ENCODE measurements around the gene MAPK1IP1L. TPM values are rescaled to one million over a fixed set of nuclear protein-coding genes. Genes with fewer than 3 reads are reported as not detected.

Gene MAPK1IP1L
- total and polyA plus RNA-seq, 2 of the 13 experiments (the other 11 are each of a cell fraction or from before 2014, with no cell fraction given) = 27.8 to 68.4 TPM

- TF ChIP-seq ZBTB37 (CRISPR knock-in tag; IDR thresholded peaks at IDR 0.05) (peak; percentile 13; the same call in 1 of the 2 replicates), ZNF710 (CRISPR knock-in tag; IDR thresholded peaks at IDR 0.05; ENCODE audit: borderline replicate concordance) (peak; percentile 65; the same call in 1 of the 2 replicates), ZFP37 (CRISPR knock-in tag; IDR thresholded peaks at IDR 0.05; ENCODE audit: borderline replicate concordance) (peak; percentile 81; the same call in 1 of the 2 replicates), SALL1 (CRISPR knock-in tag; IDR thresholded peaks at IDR 0.05) (peak; percentile 95), MTF2 (CRISPR knock-in tag; IDR thresholded peaks at IDR 0.05; ENCODE audit: borderline replicate concordance) (no peak), MLXIP (CRISPR knock-in tag; IDR thresholded peaks at IDR 0.05; ENCODE audit: borderline replicate concordance) (peak; percentile 68; the same call in 1 of the 2 replicates), NAIF1 (CRISPR knock-in tag; IDR thresholded peaks at IDR 0.05; ENCODE audit: borderline replicate concordance) (peak; percentile 80; the same call in 1 of the 2 replicates), MED13 (CRISPR knock-in tag; IDR thresholded peaks at IDR 0.05) (no peak), HDAC2 (CRISPR knock-in tag; IDR thresholded peaks at IDR 0.05) (peak; percentile 55), ZBTB38 (CRISPR knock-in tag; IDR thresholded peaks at IDR 0.05) (peak; percentile 74), JUN (CRISPR knock-in tag; IDR thresholded peaks at IDR 0.05) (peak; percentile 81), MTA1 (CRISPR knock-in tag; IDR thresholded peaks at IDR 0.05; ENCODE audit: borderline replicate concordance) (peak; percentile 55; the same call in 1 of the 2 replicates), GLI4 (CRISPR knock-in tag; IDR thresholded peaks at IDR 0.05; ENCODE audit: borderline replicate concordance) (0 out of 2 replicates have a peak, but pooled peaks have one; percentile 26), REL (CRISPR knock-in tag; conservative IDR thresholded peaks at IDR 0.05) (no peak), ZNF883 (CRISPR knock-in tag; IDR thresholded peaks at IDR 0.05; ENCODE audit: not compliant biosample characterization) (no peak), RBAK (CRISPR knock-in tag; IDR thresholded peaks at IDR 0.05) (no peak), ZNF652 (CRISPR knock-in tag; IDR thresholded peaks at IDR 0.05; ENCODE audit: borderline replicate concordance, low read depth) (peak; percentile 61; the same call in 1 of the 2 replicates), ZFY (CRISPR knock-in tag; IDR thresholded peaks at IDR 0.05) (peak; percentile 94), HMG20B (CRISPR knock-in tag; conservative IDR thresholded peaks at IDR 0.05) (0 out of 2 replicates have a peak, but pooled peaks have one; percentile 5)
- TF ChIP-seq, protein P1, sequence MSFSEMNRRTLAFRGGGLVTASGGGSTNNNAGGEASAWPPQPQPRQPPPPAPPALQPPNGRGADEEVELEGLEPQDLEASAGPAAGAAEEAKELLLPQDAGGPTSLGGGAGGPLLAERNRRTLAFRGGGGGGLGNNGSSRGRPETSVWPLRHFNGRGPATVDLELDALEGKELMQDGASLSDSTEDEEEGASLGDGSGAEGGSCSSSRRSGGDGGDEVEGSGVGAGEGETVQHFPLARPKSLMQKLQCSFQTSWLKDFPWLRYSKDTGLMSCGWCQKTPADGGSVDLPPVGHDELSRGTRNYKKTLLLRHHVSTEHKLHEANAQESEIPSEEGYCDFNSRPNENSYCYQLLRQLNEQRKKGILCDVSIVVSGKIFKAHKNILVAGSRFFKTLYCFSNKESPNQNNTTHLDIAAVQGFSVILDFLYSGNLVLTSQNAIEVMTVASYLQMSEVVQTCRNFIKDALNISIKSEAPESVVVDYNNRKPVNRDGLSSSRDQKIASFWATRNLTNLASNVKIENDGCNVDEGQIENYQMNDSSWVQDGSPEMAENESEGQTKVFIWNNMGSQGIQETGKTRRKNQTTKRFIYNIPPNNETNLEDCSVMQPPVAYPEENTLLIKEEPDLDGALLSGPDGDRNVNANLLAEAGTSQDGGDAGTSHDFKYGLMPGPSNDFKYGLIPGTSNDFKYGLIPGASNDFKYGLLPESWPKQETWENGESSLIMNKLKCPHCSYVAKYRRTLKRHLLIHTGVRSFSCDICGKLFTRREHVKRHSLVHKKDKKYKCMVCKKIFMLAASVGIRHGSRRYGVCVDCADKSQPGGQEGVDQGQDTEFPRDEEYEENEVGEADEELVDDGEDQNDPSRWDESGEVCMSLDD (CRISPR knock-in tag; IDR thresholded peaks at IDR 0.05; ENCODE audit: borderline replicate concordance) = peak; percentile 59; the same call in 1 of the 2 replicates
These were observed 56.5 kb downstream of the MAPK1IP1L start (continued) for GRCh38 chr14:55107766-55108554.

Measured in HepG2 (cell line).